AG04450 (cell line): ENCODE data around the gene MAD1L1. TPM values are rescaled to one million over a fixed set of nuclear protein-coding genes. Genes with fewer than 3 reads are reported as not detected.

Experiments used
- CTCF ChIA-PET: fragments of 300-600, 350-600 bp; formaldehyde crosslinking; extraction: SDS; loops from one replicate; lab custom pipeline; 2022; ENCODE audit warnings: antibody characterized with exemption, inconsistent platforms; lab: Charles Lee
- POLR2A ChIA-PET: fragments of 350-600 bp; formaldehyde crosslinking; extraction: SDS; loops from one replicate; lab custom pipeline; 2021; ENCODE audit warnings: antibody characterized with exemption, inconsistent platforms; lab: Yijun Ruan, JAX
- DNase-seq: peaks from one replicate; pipeline ENCODE4 v3.0.0-alpha.2; 2011; ENCODE audit warnings: low read depth, low spot score
- H3K27ac ChIP-seq: one replicate; pipeline ENCODE4 v1.5.1; 2012; ENCODE audit warnings: low read depth, low read length, control low read depth
- H3K27me3 ChIP-seq: one replicate; pipeline ENCODE4 v1.6.0; 2012; ENCODE audit warnings: low read length; ENCODE audit not compliant: control insufficient read depth, insufficient read depth
- H3K4me3 ChIP-seq: 2 replicates; pipeline ENCODE4 v1.5.1; 2011; ENCODE audit warnings: mild to moderate bottlenecking, low read depth, low read length, control low read depth
- H3K9me3 ChIP-seq: 2 replicates; pipeline ENCODE4 v1.5.1; 2012; ENCODE audit warnings: low read length; ENCODE audit not compliant: control insufficient read depth, insufficient read depth
- polyA plus RNA-seq: library from polyadenylated mRNA; depleted of rRNA; stranded (reverse); fragments of >200 nt; gene quantifications from 2 replicates; pipeline ENCODE4 v1.2.3, GENCODE V29; 2011
- TF ChIP-seq, protein P1 (sequence below): IDR thresholded peaks from 2 replicates; pipeline ENCODE4 v1.5.1; 2011; ENCODE audit warnings: low read depth, low read length, control low read depth, inconsistent platforms

Gene MAD1L1
- polyA plus RNA-seq, 1 experiment: 11.9 TPM

DNA sequence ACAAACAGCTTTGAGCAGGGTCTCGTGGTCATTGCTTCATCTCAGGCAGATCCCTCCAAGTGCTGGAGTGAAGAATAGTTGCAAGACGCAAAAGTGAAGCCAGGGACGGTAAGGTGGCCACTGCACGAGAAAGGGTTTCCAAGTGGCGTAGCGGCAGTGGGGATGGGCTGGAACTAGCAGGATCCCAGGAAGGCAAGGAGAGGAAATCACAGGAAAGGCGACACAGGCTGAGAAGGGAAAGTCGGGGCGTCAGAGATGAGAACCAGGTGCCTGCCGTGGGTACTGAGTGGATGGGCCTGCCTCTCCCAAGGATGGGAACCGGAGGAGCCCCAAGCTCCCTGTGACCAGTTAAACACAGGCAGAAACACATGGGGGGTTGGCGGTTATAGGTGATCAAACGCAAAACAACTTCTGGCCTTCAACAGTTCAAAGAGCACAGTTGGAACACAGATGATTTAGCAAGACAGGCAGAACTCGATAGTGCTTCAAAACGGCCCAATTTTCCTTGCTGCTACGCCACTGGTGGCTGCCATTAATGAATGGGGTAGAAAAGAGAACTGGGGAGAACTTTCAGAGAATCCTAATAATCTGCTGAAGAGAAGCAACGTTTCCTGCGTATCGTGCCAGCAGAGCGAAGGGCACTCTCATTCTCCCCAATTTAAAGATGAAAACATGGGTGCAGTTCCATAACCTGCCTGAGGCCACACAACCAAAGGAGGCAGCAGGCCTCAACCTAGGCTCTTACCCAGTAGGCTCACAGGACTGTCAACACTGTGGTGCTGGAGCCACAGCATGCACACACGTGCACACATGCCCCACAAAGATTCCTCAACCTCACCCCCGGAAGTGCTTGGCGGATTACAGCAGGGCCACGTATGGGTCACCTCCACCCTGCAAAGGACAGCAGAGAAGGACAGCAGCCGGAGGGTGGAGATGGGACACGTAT is 61.9 kb downstream of the MAD1L1 start:
- Histone ChIP-seq H3K9me3 (no peaks in the 10 kb centered on the region), H3K27me3 (peaks cover 2% of the 10 kb centered on the region), H3K27ac (no peak overlapping the region), H3K4me3 (no peak overlapping the region)
- POLR2A ChIA-PET: no interaction called here
- DNase-seq: no peak
- TF ChIP-seq, protein P1, sequence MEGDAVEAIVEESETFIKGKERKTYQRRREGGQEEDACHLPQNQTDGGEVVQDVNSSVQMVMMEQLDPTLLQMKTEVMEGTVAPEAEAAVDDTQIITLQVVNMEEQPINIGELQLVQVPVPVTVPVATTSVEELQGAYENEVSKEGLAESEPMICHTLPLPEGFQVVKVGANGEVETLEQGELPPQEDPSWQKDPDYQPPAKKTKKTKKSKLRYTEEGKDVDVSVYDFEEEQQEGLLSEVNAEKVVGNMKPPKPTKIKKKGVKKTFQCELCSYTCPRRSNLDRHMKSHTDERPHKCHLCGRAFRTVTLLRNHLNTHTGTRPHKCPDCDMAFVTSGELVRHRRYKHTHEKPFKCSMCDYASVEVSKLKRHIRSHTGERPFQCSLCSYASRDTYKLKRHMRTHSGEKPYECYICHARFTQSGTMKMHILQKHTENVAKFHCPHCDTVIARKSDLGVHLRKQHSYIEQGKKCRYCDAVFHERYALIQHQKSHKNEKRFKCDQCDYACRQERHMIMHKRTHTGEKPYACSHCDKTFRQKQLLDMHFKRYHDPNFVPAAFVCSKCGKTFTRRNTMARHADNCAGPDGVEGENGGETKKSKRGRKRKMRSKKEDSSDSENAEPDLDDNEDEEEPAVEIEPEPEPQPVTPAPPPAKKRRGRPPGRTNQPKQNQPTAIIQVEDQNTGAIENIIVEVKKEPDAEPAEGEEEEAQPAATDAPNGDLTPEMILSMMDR: 0 out of 2 replicates have a peak, but pooled peaks have one; percentile 12
- CTCF ChIA-PET: no interaction called here

DNA sequence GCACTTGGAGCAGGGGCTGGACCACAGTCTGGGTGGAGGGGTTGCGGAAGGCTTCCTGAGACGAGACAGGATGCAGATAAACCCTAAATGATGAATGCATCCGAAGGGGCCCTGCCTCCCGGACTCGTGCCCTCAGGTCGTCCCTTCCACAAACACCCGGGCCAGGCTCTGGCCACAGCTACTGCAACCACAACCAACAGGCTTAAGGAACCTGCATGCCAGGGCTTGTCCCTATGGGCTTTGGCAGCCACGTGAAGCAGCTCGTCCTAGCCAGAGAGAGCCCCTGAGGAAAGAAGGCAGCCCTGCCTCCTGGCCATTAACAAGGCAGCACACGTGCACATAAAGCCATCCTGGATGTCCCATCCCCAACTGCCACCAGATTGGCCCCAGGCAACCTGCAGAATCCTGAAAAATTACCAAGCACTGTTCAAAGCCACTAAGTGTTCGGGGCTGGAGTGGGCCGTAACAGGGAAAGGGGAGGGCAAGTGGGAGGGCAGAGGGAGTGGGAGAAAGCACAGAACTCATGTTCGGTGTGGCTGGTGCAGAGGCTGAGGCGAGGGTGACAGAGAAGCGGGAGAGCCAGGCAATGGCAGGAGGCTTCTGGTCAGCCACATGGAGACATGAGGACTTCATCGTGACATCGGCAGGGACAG is 62.7 kb downstream of the MAD1L1 start:
- Histone ChIP-seq H3K27ac (no peak overlapping the region), H3K27me3 (peaks cover 2% of the 10 kb centered on the region), H3K4me3 (no peak overlapping the region), H3K9me3 (no peaks in the 10 kb centered on the region)
- ChIA-PET POLR2A (no interaction called here), CTCF (no interaction called here)
- no peak for DNase-seq
- TF ChIP-seq, protein P1: no peak

DNA sequence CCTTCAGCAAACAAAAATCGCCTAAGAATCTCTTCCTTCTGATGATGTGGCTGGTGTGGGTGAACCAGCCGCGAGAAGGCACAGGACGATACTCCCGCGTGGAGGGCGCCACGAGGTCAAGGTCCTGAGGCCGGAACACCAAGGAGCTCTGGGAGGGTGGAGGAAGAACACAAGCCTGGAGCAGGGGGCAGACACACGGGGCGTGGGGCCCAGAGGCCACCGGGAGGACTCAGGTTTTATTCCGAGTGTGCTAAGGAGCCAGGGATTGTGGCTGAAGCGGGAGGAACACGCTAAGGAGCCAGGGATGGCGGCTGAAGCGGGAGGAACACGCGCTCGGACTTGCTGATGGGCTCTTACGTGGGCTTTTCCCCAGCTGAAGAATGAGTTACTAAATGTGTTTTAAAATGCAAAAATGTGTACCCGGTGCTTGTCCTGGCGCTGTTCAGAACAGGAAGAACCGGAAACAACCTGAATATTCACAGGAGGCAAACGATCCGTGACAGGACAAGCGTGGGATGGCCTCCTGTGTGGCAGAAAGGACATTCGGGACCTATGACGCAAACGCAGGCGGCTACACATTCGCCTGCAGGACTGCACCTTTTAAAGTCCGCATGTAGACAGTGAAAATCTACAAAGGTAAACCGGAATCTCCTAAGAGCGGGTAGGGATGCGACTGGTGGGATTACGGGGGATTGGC is 64.0 kb downstream of the MAD1L1 start:
- TF ChIP-seq, protein P1: no peak
- peaks cover 2% of the 10 kb centered on the region for H3K27me3 ChIP-seq
- DNase-seq: no peak
- H3K9me3 ChIP-seq: no peaks in the 10 kb centered on the region
- H3K27ac ChIP-seq: no peak overlapping the region
- no peak overlapping the region for H3K4me3 ChIP-seq
- ChIA-PET CTCF (no interaction called here), POLR2A (no interaction called here)

DNA sequence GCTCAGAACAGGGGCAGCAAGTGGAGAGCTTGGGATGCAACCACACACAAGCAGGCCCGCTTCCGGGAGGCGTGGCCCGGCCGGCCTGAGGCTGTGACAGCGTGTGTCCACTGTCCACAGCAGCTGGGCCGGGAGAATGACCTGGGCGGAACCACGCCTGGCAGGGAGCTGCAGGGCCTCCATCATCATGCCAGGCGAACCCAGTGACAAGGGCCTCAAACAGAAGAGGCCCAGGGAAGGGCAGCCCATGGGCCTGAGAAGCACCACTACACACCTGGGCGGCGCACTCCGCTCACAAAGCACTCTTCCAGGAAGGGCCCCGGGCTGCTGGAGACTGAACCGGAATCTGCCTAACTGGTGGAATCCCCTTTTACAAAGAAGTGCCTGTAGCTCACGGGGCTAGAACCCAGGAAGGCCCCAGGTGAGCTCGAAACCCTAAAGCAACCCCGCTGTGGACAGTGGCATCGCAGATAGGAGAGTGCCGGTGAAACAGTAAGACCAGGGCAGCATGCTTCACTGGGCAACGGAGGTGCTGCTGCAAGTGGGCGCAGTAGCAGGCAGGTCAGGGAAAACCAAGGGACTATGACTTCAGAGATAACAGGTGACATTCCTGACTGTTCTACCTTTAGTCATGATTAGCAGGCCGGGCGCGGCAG is 66.0 kb downstream of the MAD1L1 start:
- no peaks in the 10 kb centered on the region for H3K9me3 ChIP-seq
- TF ChIP-seq, protein P1: no peak
- H3K27me3 ChIP-seq: peaks cover 2% of the 10 kb centered on the region
- ChIA-PET POLR2A (interaction anchor here (1.0 to 1.2 kb wide), 2 partner anchors 9 kb away, joined by 3 to 4 read pairs; no protein-coding TSS in a partner anchor), CTCF (no interaction called here)
- H3K4me3 ChIP-seq: no peak overlapping the region
- no peak overlapping the region for H3K27ac ChIP-seq
- DNase-seq: no peak
